Stimulated activated CD4-positive, alpha-beta T cell treated with anti-CD3 and anti-CD28 coated beads, TNF-alpha, amount 100 ng/mL, for 24 hours (primary cell): Measurements from ENCODE around the gene GLT6D1.

Experiments used
- DNase-seq, 3 experiments: peaks; one replicate each; pipeline ENCODE4 v3.0.0-alpha.2; 2020; ENCODE audit warnings: low read depth in 3 of 3

Gene GLT6D1

DNA sequence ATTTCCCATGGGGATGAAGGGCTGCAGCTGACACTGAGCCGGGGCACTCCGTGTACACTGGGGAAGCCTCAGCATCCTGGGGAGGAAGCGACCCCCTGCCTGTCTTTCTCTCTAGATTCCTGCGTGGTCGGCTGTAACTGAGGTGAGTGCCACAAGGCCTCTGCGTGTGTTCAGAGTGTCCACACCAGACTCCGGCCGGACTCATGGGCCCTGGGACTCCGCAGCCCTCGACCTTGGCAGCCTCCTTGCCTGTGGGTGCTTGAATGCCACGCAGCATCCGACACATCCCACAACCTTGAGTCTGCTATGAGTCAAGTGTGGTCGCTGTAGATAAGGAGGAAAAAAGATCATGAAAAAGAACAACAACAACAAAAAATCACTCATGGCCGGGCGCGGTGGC lies 54.4 kb downstream of the GLT6D1 start:
- no peak for DNase-seq

DNA sequence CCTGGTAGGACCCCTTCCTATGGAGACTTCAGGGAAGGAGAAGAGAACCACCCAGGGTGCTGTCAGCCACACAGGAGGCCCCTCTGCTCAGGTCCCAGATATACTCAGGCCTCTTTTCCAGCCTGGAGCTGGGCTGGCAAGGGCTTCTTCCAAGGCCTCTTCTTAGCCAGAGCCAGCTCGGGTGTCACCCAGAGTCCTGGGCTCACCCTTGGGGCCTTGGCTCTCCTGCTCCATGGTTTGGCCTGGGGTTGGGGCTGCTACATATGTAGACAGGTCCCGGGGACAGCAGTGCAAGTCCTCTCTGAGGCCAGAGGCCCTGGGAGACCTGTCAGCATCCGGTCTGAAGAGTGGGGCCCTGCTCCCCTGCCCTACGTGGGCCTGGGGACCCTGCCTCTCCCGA lies 55.0 kb downstream of the GLT6D1 start:
- no peak for DNase-seq

DNA sequence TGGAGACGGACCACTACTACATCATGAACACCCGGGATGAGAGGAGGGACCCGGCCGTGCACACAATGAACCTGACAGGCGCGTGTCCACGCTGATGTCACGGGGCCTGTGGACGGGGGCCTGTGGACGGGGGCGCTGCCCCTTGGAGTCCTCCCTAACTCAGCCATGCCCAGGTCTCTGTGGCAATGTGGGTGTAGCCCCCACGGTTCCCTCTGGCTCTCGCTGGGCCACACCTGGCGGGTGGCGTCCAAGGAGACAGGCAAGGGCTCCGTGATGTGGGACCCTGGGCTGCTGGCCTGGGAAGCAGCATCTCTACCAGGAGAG lies 55.7 kb downstream of the GLT6D1 start:
- no peak for DNase-seq

DNA sequence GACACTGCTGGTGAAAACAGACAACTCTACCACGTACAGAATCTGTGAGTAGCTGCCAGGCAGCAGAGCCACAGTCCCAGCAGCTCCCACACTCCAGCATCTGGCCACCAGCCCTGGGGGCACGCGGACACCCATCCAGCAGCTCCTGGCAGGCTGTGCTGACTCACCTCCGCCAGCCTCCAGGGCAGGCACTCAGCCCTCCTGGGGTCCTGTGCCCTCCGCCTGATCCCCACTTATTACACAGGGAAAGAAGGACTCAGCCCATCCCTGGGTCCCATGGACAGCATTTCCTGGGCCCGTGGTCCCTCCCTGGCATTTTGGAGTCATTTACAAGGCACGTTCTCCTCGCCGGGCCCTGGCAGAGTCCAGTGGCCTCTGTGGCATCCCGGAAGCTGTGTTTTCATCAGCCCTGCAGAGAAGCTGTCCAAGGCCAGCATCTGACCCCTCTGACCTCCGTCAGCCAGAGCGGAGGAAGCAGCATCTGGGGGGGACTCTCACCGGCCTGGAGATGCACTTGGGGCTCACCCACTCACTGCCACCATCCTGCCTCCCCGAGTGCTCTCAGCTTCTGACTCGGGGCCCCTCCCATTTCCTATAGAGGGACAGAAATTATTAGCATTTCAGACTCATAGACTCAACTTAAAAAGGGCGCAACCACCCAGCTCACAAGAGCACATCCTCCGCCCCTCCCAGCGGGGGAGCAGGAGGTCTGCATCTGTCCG lies 56.2 kb downstream of the GLT6D1 start:
- DNase-seq = no peak

DNA sequence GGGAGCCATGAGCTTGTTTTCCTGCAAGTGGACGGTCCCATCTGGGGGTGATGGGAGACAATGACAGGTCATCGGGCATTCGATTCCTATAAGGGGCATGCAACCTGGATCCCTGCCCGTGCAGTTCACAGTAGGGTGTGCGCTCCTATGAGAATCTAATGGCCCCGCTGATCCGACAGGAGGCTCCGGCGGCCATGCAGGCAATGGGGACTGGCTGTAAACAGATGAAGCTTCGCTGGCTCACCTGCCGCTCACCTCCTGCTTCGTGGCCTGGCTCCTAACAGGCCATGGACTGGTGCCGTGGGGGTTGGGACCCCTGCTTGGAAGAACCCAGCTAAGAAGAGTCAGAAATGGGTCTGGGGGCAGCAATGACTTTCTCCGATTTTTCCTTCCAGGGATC lies 56.8 kb downstream of the GLT6D1 start:
- DNase-seq = no peak

DNA sequence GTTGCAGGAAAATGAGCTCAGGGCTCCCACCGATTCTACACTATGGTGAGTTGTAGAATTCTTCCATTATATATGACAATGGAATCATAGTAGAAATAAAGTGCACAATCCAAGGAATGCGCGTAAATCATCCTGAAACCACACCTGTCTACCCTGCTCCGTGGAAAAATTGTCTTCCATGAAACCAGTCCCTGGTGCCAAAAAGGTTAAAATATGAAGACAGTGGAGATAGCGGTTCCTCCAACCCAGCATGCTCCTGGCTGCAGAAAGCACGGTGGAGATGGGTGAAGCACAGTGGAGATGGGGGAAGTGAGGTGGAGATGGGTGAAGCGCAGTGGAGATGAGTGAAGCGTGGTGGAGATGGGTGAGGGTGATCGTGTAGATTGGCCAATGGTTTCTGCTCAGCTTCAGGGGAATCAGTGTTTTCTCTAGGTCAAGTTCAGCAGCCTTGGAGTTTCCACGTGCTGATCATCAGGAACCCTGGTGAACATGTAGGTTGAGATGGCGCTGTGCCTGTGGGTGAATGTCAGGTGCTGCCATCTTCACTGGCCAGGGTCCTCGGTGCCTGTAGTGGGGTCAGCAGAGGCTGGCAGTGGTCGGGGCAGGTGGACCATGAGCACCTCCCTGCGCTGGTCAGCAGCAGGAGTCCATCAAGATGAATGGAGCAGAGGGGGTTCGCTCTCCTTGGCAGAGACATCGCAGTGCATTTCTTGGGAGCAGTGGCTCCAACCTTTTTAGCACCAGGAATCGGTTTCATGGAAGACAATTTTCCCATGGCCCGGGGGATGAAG lies 57.5 kb downstream of the GLT6D1 start:
- DNase-seq = no peak

DNA sequence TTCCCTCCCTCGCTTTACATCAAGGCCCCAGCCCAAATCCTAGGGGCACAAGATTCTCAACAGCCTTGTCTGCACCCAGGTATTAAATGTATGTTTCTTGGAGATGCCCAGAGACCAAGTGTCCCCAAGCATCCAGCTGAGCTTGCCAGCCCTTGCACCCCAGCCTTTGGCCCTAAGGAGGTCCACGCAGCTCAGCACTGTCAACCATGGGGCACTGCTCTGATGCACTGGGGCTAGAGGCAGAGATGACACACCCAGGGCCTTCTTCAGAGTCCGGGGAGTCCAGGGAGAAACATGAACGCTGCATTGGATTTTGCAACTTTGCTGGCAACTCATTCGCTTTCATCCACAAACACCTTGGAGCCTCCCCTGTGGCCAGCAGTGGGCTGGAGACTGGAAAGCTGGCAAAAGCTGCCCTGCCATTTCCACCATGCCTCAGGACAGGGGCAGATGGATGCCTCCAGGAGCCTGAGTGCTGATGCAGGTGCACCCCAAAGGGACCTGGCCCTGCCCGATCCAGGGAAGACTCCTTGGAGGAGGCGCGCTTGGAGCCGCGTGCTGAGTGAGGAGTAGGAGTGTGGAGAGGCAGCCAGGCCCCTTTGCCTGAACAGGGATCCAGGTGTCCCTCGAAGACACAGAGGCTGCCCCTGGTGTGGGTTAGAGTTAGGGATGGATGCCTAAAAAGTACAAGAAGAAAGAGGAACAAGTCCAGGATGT lies 58.5 kb downstream of the GLT6D1 start:
- DNase-seq = no peak

DNA sequence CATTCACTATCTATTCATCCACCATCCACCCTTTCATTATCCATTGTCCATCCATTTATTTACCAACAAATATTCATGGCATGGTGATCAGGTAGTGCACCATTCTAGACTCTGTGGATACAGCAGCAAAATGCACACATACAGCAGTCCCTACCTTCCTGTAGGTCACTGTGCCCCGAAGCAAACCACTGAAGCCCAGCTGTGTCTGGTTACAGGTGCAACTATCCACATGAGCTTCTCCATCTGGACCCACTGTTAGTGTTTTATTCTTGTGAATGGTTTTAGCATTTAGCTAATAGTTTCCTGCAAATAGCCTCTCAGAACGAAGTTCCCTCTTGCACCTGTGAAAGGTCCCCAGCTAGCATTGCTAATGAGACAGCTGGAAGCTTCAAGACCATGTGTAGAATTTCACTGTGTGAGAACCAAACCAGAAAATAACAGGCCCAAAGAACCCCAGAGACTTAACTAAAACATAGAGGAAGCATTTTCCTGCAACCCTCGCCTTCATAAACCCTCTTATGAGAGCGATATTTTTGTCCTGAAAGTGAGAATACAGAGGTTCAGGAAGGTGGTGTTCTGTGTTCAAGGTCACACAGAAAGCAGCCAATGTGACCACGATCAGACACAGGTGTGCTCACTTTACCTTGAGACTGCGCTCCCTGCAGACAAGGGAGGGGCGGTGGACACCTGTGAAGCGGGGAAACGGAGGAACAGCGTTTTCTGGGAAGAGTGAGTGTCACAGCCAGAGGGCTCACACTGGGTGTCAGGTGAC lies 59.3 kb downstream of the GLT6D1 start:
- no peak for DNase-seq

DNA sequence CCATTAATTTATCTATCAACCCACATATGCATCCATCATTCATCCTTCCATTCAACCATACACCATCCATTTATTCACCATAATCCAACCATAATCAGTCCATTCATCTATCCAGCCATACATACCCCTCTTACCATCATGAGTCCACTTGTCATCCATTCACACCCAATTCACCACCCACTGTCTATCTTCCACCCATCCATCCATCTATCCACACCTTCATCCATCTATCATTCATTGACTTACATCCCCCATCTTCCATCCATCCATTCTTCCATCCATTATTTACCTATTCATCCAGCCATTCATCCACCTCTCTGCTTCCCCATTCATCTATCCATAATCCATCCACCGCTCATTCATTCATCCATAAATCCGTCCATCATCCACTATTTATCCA lies 60.0 kb downstream of the GLT6D1 start:
- DNase-seq = no peak

DNA sequence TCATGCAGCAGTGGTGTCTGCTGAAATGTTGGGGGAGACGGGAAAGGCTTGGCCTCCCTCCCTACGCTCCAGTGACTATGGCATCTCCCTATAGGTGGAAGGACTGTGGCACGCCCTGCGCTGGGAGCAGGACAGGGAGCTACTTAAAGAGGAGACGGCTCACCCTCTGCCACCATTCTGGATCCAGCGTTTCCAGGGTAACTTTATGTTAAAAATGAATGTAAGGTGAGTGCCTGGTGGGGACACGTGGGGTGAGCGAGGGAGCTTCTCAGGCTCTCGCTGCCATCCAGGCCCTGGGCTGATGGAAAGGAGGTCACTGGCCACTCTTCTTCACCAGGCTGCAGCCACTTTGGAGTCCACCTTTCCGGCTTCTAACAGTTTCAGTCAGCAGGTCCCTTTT lies 62.1 kb downstream of the GLT6D1 start:
- no peak for DNase-seq

DNA sequence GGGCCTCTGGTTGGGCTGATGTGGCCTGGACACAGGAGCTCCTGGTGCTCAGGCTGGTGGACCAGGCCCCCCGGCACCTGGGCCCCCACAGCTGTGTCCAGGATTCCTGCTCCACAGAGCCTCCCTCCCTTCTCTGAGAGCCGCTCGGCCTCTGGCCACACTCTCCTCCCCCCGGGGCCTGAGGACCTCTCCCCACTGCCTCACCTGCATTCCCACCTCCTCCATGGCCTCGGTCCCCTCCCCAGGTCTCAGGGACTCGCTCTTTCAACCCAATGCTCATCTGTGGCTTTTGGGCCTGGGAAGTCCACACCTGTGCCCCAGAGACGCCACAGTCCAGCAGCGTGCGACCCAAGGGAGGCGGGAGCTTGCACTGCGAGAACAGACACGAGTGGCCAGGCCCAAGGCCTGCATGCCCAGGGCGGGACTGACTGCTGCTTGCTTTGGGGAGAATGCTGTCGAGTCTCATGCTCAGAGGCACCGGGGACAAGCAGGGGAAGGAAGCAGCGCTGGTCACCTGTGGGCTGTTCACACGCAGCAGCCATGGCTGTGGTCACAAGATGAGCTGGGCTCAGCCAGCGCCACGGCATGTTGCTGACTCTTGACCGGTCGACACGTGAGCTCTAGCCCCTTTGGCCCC lies 63.2 kb downstream of the GLT6D1 start:
- DNase-seq = no peak

DNA sequence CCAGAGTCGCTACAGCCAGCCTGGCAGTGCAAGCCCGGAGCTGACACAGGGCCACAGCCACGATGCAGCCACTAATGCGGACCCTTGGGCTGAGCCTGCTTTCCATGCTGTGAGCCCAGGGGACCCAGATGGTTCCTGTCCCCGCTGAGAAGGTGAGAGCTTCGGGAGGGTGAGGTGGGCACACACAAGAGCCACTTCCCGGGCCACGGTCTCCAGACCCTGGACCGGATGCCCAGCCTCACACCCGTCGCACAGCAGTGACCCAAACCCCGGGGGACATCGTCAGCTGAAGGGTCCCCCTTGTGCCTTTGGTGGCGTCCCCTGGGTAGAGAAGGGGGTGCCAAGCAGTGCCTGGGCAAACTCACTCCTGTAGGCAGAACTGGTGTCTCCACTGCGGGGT lies 64.4 kb downstream of the GLT6D1 start:
- DNase-seq = no peak

DNA sequence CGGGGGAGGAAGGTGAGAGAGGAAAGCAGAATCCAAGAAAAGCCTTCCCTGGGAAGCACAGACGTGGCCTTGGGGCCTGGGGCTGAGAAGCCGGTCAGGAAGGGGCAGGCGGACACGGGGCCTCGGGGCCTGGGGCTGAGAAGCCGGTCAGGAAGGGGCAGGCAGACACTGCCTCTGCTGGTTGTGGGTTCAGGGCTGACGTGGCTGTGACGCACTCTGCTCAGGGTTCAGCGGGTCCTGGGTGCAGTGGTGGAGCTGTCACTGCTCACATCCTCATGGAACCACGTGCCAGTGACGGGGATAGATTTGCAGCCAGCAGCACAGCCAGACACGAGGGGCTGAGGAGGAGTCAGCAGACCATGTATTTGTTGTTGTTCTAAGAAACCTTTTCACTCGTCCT lies 65.0 kb downstream of the GLT6D1 start:
- DNase-seq = no peak
